Stimulated activated CD8-positive, alpha-beta memory T cell treated with anti-CD3 and anti-CD28 coated beads, Interleukin-7, amount 100 ng/mL, for 1 hour (primary cell): ENCODE data around the gene ARPP21.
"Not testable (repeated sequence)": the region's sequence is repeated elsewhere in the genome, so short reads cannot be mapped to it uniquely, and the experiment has no call there.

Experiments
- DNase-seq, 2 donors: peaks; one replicate each; pipeline ENCODE4 v3.0.0-alpha.2; 2020; ENCODE audit warnings: low read depth in 2 of 2

ARPP21 gene

DNA sequence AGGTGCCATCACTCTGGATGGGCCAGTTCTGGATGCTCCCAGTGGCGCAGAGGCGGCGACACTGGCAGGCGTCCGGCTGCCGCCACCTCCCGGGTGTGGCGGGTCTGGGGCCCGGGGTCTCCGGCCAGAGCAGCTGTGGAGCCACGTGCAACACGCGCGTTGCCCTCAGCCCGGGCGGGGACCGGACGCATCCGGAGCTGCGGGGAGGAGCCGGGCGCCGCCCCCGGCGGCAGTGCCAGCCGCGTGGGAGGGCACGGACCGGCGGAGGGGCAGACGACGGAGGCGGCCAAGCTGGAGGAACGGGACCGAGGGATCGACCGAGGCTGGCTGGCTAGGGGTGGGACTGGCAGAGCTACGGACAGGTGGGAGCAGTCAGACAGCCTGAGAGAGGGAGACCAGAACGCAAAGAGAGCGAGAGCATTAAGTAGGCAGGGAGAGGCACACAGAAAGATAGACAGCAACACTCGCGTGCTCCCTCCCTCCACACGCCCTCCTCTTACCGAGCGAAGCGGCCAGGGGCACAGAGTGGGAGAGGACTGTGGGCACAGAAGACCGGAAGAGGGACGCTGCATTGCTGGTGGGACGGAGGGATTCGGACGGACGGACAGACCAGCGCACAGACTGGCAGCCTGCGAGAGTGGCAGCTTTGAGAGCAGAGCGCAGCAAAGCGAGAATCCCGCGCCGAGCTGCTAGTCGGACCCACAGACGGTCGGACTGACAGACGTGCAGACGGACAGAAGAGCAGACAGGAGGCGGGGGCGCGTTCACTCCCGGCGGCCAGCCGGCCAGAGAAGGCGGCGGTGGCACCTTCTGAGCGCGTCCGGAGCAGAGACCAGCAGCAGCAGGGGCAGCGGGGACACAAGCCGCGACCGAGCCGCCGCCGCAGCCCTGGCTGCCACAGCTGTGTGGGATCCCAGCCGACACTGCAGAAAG is at the start of gene ARPP21:
TSS of gene ARPP21 (plus strand) at position 272 of the 933 bp plus-strand sequence. CDS start 42,227 bp downstream, outside the sequence.
- no peak for DNase-seq

DNA sequence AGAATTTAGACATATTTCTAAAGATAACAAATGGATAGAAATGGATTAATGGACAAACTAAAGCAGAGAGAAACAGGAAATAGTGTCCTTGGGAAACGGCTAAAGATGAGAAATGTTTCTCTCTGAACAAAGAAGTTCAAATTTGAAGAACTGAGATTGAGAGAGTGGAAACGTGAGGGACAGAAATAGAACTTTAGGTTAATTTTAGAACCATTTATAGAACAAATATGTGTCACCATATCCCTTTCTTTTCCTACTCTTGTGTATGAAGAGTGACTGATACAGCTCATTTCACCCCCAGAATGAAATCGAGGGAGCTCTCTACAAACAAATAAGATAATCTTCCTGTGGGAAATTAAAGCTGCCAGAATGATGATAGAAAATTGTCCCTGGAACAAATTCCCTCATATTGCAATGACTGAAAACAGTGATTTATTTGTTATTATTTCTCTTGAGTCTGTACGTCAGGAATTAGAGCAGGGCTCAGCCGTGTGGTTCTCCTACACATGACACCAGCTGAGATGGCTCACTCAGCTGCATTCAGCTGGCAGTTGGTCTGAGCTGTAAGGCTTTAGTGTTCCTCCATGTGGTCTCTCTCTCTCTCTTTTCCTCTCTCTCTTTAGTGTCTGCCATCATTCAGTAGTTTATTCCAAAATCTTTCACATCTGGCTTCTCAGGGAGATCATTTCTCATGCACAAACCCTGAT is 46.6 kb upstream of the ARPP21 start:
- no peak for DNase-seq

DNA sequence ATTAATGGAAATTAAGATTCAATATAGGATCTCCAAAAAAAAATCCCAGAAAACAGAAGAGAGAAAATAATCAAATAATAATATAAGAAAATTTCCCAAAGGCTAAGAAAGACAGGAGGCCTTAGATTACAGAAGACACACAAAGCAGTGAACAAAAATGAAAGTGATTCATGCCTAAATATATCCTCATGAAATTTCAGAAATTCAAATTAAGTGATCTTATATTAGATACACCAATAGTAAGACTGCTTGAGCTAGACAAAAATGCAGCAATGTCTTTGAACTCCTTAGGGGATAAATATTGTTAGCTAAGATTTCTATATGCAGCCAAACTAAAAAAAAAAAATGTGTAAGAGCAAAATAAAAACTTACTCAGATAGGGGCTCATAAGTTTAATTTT is 44.6 kb upstream of the ARPP21 start:
- no peak for DNase-seq

DNA sequence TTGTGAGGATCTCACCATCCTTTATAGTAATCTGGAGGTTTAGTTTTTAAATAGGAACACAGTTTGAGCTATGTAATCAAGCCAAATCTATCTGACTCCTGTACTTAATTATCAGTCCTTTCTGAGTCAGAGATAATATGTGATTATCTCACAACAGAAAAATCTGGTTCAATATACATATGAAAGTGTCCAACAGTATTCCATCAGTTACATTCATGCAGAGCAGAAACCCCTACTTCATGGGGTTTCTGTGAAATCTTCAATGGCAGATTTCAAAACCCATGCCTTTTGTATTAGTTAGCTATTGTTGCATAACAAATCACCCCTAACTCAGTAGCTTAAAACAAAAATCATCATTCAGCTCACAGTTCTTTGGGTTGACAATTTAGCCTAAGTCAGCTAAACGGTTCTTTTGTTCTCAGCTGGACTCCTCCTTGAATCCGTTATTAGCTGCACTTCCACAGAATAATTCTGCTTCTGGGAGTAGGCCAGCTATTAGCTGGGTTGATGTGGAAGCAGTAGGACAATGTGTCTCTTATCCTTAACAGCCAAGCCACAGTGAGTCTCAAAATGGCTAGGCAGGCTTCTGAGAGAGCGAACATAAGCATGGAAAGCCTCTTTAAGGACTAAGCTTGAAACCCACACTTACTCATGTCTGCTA is 42.9 kb upstream of the ARPP21 start:
- DNase-seq = no peak

DNA sequence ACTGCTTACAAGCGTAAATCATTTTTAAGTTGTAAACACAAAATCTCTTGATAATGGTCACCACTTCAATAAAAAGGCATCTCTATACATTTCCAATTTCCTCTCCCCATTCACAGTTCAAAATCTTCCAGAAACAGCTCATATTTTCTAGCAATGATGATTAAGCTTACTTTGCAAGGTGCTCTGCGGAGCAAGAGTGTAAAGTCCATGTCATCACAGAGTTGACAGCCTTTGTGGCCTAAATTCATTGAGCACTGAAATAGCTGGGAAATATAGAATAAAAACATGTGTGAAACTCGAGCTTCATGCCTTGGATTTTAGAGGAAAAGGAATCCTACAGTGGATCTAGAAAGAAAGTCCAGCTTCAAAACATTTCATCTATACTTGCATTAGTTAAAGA is 41.8 kb upstream of the ARPP21 start:
- no peak for DNase-seq

DNA sequence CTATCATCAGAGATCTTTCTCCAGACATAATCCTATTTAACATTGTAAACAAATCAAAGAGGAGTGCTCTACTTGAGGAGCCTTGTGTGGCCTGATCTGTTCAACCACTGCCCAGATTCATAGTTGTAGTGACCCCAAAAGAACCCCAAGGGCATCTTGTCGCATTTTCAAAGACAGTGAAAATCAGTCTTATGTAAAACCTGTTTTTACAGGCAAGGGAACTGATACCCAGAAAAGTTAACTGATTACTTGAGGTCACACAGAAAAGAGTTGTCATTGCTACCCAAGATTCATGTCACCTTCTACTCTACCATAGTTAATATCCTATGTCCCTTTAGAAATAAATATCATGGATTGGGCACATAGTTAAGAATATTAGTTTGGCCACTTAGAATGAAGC is 40.5 kb upstream of the ARPP21 start:
- DNase-seq = no peak

DNA sequence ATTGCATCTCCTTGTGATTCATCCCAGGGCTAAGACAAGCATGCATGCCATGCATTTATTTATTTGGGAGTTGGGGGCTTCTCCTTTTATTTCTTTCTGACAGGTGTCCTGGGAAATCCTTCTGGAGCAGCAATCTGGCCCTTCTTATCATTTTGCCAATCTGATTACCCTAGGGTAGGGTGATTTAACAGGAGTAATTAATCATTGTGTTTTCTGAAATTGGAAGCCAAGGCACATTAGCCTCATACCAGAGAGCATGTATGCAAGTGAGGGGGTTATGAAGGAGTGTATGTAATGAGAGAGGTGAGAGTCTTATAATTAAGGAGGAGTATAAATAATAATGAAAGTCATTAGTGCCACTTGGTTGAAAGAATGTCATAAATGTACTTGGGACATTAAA is 37.4 kb upstream of the ARPP21 start:
- DNase-seq = no peak

DNA sequence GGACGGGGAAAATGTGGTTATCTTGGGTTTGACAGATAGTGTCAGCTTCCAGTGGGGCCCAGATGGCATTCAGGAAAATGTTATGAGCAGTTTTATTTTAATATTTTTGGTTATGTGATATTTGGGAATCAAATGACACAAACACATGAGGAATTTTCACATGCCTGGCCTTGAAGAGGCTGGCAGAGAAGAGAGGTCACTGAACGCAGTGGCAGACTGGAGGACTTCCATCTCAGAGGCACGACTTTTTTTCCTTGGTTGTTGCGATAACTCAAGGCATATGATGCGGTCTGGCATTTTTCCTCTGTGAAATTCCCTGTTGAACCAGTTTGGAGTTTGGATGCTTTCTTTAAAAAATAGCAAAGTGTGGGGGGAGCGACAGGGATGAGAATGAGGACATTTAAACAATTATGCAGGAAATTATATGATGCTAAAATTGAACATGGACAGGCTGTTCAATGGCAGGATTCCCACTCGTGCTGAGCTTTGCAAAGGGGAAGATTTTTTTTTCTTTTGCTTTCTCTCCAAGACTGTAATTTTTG is 36.9 kb upstream of the ARPP21 start:
- DNase-seq = no peak

DNA sequence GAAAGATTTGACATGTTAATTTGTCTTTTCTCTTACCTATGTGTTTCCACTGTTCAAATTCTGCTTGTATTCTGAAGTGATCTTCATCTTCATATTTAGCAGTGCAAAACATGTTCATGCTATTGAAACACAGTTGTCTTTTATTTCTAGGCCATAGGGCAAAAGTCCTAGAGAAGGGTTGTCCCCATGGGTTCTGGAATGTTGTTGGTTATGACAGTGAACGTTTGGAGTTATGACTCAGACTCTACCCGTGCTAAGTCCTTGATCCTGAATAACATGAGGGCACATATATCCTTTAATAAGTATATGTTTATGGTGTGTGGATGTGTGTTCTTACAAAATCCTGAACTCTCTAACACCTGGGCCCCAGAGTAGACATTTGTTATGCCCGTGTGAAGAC is 23.0 kb upstream of the ARPP21 start:
- DNase-seq = no peak

DNA sequence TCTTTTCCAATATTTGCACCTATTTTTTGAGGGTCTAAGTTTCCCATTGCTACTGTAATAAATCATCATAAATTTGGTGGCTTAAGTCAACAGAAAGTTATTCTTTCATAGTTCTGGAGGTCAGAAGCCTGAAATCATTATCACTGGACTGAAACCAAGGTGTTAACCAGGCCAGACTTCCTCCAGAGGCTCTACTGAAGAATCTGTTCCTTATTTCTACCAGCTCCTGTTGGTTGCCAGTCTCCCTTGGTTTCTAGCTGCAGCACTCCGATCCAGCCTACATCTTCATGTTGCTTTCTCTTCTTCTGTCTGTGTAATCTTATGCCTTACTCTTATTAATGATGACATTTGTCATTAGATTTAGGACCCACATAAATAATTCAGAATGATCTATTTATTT is 22.0 kb upstream of the ARPP21 start:
- DNase-seq = no peak

DNA sequence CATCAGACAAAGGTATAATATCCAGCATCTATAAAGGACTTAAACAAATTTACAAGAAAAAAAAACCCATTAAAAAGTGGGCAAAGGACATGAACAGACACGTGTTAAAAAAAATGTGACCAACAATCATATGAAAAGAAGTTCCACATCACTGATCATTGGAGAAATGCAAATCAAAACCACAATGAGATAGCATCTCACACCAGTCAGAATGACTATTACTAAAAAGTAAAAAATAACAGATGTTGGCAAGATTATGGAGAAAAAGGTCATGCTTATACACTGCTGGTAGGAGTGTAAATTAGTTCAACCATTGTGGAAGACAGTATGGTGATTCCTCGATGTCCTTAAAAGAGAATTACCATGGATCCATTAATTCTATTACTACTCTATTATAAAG is 19.1 kb upstream of the ARPP21 start:
- DNase-seq = not testable (repeated sequence)

DNA sequence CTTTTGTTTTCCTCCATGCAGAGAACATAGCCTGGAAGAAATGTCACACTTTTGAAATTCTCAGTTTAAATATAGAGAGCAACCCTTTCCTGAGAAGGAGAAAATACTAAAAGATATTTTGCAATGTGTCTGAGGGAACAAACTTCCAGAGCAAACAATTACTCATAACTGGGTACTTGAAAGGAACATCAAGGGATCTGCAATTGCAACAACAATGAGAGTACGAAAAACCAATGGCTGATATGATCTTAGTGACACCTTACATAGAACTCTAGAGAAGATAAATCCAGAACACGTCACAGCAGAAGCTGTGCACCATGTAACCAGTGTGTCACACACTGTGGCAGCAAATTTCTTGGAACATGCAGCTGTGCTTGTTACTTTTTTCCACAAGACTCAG is 14.6 kb upstream of the ARPP21 start:
- no peak for DNase-seq

DNA sequence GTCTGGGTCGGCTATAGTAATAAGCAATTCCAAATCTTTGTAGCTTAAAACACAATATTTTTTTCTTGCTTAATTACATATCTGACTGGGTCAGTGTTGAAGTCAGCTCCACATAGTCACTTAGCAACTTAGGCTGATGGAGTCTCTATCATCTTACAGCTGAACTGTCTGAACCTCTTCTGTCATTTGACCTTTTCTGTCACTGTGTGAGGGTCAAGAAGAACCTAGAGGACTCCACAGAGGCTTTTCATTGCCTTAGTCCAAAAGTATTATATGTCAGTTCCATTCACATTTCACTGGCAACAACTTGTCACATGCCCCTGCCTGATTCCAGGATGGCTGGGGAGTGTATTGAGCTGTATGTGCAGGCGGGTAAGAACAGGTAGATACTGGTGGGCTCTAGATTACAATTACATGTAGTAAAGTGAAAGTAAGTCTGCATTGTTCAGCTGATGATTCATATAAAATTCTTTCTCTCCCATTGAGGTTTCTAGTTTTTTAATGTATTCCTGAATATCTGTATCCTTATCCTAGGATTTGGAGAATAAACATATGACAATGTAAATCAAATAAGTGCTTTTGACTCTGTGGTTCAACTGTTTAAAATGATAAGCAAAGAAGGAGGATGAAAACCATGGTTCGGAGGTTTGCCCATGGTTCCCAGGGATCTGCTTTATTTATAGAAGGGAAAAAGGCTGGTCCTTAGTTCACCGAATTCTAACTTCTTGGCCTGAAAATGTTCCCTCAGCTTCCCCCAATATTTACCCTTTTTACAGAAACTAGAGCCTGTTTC is 5.8 kb upstream of the ARPP21 start:
- DNase-seq = no peak

DNA sequence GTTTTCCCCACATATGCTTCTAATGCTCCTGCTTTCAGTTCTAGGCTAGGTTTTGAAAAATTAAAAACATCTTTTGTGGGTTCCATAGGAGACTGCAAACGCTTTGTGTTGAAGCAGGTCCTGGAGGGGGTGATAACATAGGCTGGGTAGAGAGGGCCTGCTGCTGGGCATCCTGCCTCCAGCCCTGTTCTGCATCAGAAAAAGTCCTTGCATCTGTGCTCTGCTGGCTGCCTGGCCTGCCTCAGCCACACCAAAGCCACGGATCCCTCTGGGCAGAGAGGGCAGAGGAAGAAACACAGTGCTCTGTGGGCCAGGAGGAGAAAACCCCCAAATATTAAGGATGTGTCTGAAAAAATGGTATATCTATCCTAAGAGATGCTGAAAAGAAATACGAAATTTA is 3.9 kb upstream of the ARPP21 start:
- DNase-seq = no peak

DNA sequence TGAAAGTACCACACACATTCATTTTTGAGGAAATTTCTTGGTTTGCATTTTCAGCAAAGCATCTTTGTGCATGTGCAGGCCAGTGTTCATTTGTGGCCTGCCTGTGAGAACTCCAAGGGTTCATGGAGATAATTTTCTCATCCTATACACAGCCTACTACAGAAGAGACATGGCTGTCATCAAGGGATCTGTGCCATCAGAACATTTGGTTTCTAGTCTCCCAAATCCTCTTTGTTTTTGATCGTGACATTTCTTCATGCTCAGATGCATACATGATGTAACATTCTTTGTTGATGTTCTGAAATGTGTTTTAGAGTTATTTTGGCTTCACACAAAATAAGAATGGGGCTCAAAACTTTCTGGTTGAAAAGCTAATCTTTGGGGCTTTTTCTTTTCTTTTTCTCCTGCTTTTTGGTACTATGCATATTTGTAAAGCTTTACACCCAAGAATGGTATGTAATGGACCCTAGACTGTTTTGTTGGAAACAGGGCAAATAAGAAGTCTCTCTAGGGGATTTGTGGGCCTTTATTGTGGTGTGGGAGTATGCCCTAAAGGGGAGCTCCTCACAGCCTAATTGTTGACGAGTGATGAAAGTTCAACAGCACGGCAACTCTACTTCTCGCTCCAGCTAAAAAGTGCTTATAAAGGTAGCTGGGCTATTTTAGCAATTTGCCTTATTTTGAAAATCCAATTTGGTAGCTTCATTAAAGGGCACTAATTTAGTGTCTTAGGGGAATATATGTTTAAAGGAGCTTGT is 3.2 kb upstream of the ARPP21 start:
- DNase-seq = no peak

DNA sequence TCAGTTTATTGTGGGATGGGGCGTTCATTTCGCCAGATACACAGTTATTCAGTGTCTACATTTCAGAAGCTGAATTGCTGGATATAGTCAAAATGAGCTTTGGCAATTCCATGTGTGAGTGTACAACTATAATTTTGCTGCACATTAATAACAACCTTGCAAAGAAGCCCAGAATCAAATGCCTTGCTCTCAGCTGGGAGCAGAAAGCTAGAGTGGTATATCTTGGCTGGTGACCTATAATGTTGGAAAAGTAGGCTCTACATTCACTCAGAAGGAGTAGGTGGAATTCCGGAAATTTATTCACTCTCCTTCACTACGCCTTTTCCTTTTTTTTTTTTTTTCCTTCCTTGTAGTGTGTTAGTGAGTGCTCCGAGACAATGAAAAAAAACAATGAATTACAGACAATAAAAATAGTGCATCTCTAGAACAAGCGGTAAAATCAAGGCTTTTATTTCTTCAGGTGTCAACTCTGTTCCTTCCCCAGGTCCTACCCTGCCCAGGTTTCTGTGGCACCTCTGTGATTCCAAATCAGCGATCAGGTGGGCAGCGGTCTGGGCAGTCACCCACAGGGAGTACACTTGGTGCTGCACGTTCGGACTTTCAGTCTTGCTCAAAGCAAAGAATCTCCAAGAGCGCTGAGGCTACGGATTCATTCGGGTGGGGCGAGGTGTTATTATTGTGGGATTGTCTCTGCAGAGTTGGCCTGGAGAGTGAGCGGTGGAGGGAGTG is 910 bp upstream of the ARPP21 start:
- no peak for DNase-seq

DNA sequence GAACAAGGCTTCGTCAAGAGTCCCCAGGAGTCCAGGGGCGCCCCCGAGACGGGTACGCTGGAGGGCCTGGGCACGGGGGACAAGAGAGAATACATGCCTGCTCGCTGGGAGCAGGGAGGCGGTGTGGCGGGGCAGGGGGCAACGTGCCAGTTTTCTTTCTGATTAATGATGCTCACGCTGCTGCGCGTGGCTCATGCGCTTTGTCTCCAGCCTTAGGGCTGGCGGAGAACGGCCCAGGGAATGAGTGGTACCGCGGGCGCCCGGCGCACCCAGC is 408 bp upstream of the ARPP21 start:
- DNase-seq = no peak

DNA sequence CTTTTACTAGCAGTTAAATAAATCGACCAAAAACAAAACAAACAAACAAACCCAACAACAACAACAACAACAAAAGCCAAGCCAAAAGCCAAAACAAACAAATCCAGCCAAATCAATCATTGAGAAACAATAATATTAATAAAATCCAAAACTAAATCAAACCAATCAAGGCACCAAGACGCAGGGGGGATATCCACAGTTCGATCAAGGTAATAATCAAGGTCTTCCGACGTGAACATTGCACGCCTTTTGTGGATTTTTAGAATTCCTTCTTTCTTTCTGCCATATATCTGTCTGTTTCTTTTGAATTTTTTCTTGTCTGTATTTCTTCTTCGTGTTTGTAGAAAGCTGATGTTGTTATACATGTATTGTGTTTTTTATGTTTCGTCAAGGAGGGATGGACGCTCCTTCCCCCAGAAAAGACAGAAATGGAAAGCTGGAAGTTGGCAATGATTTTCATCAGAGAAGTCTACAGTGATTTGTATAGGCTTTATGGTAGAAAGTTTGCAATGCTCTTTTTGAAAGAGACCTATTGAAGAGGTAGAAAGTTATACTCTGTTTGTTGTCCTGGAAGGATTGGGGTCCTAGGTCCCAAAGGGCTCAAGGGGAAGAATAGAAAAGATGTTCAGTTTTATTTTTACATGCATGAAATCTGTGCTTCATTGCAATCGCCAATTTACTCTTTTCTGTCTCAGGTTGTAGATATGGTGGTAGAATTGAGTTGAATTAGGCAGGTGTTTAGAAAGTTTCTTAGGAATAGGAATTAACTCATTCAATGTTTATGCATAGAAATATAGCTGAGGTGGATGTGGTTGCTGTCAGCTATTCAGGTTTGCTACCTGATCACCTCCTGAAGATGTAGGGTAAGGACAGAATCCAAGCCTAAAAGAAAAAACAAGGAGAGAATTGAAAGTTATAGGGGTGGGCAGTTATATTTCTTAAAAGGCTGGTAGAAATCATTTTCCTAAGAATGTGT is 1.2 kb downstream of the ARPP21 start:
- DNase-seq = no peak

DNA sequence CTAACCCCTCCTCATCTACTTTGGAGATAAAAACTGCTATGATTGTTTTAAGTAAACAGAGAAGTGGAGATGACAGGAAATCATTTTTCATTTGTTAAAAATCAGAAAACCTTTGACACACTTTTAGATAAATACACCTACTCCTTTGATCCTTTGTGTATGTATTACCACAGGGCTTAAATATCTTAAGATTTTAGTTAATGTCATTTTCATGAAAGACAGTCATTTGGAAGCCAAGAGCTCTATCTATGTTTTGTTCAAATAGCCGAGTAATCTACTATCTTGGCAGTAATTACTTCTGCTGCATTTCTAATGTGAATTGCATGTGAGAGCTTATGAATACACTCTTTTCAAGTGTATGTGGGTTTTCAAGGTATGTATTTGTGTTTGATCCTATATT is 2.0 kb downstream of the ARPP21 start:
- no peak for DNase-seq
